Chondrocyte (in vitro differentiated cells): Measurements from ENCODE around the gene KLHL15. TPM values are rescaled to one million over a fixed set of nuclear protein-coding genes. Genes with fewer than 3 reads are reported as not detected.
"Not testable (repeated sequence)": the region's sequence is repeated elsewhere in the genome, so short reads cannot be mapped to it uniquely, and the experiment has no call there.

Experiments
- DNase-seq: peaks from one replicate; pipeline ENCODE4 v3.0.0; 2021; ENCODE audit warnings: mixed read lengths, low spot score
- H3K27ac Mint-ChIP-seq: one replicate; pipeline ENCODE4 v1.8.0; 2021; ENCODE audit warnings: mild to moderate bottlenecking, moderate library complexity, mixed read lengths; ENCODE audit not compliant: unreplicated experiment
- H3K27me3 Mint-ChIP-seq: 2 replicates; pipeline ENCODE4 v1.8.0; 2021; ENCODE audit warnings: low read depth, mixed read lengths
- H3K36me3 Mint-ChIP-seq: 2 replicates; pipeline ENCODE4 v1.8.0; 2021; ENCODE audit warnings: low read depth, mixed read lengths
- H3K4me1 Mint-ChIP-seq: 2 replicates; pipeline ENCODE4 v1.8.0; 2021; ENCODE audit warnings: low read depth, mild to moderate bottlenecking, mixed read lengths
- H3K4me3 Mint-ChIP-seq: one replicate; pipeline ENCODE4 v1.8.0; 2021; ENCODE audit warnings: mild to moderate bottlenecking, moderate library complexity, mixed read lengths; ENCODE audit not compliant: unreplicated experiment
- H3K9me3 Mint-ChIP-seq: 2 replicates; pipeline ENCODE4 v1.8.0; 2021; ENCODE audit warnings: low read depth, mixed read lengths
- long read RNA-seq: library from polyadenylated mRNA; stranded (forward); transcript quantifications from one replicate; pipeline ENCODE4 v2.0.0, GENCODE V29; 2021
- total RNA-seq: library from RNA; stranded (reverse); gene quantifications from 3 replicates; pipeline ENCODE4 v1.2.1, GENCODE V29; 2021
- TF ChIP-seq, protein P1 (sequence below): fragments of 200-600 bp; sonication (generic); IDR thresholded peaks from 2 replicates; pipeline ENCODE4 v1.5.0; 2021; ENCODE audit warnings: antibody characterized with exemption, mild to moderate bottlenecking, moderate library complexity

KLHL15 gene, protein sequence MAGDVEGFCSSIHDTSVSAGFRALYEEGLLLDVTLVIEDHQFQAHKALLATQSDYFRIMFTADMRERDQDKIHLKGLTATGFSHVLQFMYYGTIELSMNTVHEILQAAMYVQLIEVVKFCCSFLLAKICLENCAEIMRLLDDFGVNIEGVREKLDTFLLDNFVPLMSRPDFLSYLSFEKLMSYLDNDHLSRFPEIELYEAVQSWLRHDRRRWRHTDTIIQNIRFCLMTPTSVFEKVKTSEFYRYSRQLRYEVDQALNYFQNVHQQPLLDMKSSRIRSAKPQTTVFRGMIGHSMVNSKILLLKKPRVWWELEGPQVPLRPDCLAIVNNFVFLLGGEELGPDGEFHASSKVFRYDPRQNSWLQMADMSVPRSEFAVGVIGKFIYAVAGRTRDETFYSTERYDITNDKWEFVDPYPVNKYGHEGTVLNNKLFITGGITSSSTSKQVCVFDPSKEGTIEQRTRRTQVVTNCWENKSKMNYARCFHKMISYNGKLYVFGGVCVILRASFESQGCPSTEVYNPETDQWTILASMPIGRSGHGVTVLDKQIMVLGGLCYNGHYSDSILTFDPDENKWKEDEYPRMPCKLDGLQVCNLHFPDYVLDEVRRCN
- total RNA-seq: 13.7 to 15.5 TPM (median 13.9 TPM) in 3 replicates
- long read RNA-seq, partial matches to known transcripts: 11 of 16 reads
- long read RNA-seq, other reads (novel, unspliced or antisense): 5 of 16 reads

DNA sequence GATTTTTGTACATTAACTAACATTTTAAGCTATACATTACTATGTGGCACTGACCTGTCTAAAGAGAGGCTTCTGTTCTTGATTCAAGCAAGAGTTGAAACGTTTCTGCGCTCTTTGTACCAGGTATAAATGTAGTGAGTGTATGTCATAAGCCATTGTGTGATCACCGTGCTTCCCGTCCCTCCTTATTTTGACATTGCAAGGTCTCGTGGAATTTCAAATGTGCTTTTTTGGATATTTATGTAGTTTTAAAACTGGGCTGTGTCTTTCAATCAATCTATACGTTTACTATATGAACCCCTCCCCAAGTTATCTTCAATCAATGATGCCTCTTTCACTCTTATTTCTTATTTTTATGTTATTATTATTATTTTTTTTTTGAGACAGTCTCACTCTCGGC, at the start of gene KLHL15:
TSS of gene KLHL15 (minus strand) at position 101 of the 400 bp plus-strand sequence. CDS start 20,493 bp downstream, outside the sequence.
- peaks cover 15% of the 10 kb centered on the region for H3K4me1 Mint-ChIP-seq

DNA sequence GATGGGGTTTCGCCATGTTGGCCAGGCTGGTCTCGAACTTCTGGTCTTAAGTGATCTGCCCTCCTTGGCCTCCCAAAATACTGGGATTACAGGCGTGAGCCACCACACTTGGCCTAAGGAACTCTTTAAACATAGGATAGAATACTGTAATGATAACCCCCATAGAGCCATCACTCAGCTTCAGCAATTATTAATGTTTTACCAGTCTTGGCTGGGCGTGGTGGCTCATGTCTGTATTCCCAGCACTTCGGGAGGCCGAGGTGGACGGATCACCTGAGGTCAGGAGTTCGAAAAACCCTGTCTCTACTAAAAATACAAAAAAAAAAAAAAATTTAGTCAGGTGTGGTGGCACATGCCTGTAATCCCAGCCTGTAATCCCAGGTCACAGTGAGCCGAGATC, 42.9 kb upstream of the KLHL15 start:
- H3K4me3 Mint-ChIP-seq: no peak overlapping the region
- peaks cover 50% of the 10 kb centered on the region for H3K36me3 Mint-ChIP-seq
- H3K27me3 Mint-ChIP-seq: no peaks in the 10 kb centered on the region
- H3K9me3 Mint-ChIP-seq: no peaks in the 10 kb centered on the region
- H3K27ac Mint-ChIP-seq: no peak overlapping the region
- TF ChIP-seq, protein P1, sequence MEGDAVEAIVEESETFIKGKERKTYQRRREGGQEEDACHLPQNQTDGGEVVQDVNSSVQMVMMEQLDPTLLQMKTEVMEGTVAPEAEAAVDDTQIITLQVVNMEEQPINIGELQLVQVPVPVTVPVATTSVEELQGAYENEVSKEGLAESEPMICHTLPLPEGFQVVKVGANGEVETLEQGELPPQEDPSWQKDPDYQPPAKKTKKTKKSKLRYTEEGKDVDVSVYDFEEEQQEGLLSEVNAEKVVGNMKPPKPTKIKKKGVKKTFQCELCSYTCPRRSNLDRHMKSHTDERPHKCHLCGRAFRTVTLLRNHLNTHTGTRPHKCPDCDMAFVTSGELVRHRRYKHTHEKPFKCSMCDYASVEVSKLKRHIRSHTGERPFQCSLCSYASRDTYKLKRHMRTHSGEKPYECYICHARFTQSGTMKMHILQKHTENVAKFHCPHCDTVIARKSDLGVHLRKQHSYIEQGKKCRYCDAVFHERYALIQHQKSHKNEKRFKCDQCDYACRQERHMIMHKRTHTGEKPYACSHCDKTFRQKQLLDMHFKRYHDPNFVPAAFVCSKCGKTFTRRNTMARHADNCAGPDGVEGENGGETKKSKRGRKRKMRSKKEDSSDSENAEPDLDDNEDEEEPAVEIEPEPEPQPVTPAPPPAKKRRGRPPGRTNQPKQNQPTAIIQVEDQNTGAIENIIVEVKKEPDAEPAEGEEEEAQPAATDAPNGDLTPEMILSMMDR: no peak
- H3K4me1 Mint-ChIP-seq: no peaks in the 10 kb centered on the region
- no peak for DNase-seq

More for the DNA sequence above, at the start of gene KLHL15:
- H3K36me3 Mint-ChIP-seq: peaks cover 2% of the 10 kb centered on the region
- H3K9me3 Mint-ChIP-seq: no peaks in the 10 kb centered on the region
- H3K27ac Mint-ChIP-seq: peak within 1 kb of the TSS; percentile 99
- no peak for DNase-seq
- TF ChIP-seq, protein P1: no peak
- H3K4me3 Mint-ChIP-seq: peak within 1 kb of the TSS; percentile 87
- H3K27me3 Mint-ChIP-seq: no peaks in the 10 kb centered on the region

DNA sequence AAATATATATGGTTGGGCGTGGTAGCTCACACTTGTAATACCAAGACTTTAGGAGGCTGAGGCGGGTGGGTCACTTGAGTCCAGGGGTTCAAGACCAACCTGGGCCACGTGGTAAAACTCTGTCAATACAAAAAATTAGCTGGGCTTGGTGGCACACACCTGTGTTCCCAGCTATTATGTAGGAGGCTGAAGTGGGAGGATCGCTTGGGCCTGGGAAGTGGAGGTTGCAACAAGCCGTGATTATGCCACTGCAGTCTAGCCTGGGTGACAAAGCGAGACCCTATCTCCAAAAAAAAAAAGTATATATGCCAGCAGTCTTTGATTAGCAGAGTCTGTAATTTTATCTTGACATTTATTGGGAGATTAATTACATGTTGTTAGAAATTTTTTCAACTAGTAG, 36.5 kb upstream of the KLHL15 start:
- H3K27me3 Mint-ChIP-seq: no peaks in the 10 kb centered on the region
- H3K36me3 Mint-ChIP-seq: peaks cover 51% of the 10 kb centered on the region
- H3K27ac Mint-ChIP-seq: no peak overlapping the region
- H3K4me1 Mint-ChIP-seq: peaks cover 5% of the 10 kb centered on the region
- TF ChIP-seq, protein P1: no peak
- no peak for DNase-seq
- no peaks in the 10 kb centered on the region for H3K9me3 Mint-ChIP-seq
- no peak overlapping the region for H3K4me3 Mint-ChIP-seq

DNA sequence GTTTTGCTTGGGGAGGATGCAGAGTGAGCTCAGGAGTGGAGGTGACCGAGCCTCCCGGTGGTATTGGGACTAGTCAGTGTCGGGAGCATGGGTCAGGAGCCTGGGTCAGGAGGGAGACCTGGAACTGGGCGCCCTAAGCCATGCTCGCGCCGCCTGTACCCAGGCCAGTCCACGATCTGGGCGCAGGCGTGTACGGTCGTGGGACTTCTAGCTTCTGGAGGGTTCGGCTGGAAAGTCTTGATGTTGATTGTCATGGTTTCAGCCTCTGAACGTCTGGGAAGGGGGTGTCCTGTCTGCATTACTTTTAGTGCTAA, 28.0 kb upstream of the KLHL15 start:
- Mint-ChIP-seq H3K27ac (no peak overlapping the region), H3K4me1 (peaks cover 17% of the 10 kb centered on the region), H3K27me3 (no peaks in the 10 kb centered on the region), H3K4me3 (no peak overlapping the region), H3K9me3 (no peaks in the 10 kb centered on the region), H3K36me3 (peaks cover 12% of the 10 kb centered on the region)
- no peak for DNase-seq
- TF ChIP-seq, protein P1: no peak

DNA sequence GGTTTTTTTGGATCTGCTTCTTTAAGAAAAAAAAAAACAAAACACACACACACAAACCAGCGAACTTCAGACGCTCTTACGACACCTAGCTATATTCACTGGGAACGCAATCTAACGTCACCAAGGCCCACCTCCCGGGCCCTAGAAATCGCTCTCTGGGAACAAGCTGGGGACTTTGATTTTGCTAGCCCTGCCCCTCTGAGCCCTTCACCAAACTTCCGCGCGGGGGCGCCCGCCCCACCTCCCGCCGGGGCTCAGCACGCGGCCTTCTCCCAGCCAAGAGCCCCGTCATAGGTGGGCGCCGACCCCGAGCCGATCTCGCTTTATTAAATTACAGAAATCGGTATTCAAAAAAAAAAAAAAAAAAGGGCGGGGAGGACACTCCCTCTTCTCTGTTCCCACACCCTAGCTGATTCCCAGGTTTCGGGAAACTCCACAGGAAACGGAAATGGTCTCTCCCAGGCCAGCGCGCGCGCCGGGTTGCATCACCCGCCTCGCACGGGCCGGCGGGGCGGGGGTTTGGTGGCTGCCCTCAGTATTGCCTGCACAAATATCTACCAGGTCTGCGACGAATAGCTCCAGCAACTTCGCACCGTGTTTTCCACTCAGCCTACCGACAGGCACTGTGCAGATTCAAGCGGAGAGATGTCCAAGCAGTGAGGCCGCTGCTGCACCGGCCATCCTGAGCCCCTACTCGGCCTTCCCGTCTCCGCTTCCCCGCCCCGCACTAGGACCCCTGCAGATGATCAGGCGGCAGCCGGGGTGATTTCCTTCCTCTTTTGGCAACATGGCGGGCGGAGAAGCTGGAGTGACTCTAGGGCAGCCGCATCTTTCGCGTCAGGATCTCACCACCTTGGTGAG, 27.4 kb upstream of the KLHL15 start, which contains the start of gene EIF2S3:
TSS of gene EIF2S3 (plus strand) at position 775 of the 861 bp plus-strand sequence. CDS start at position 788, 13 bp downstream.
- Mint-ChIP-seq H3K27ac (no peak within 1 kb of the TSS), H3K4me3 (no peak within 1 kb of the TSS), H3K9me3 (no peaks in the 10 kb centered on the region)

DNA sequence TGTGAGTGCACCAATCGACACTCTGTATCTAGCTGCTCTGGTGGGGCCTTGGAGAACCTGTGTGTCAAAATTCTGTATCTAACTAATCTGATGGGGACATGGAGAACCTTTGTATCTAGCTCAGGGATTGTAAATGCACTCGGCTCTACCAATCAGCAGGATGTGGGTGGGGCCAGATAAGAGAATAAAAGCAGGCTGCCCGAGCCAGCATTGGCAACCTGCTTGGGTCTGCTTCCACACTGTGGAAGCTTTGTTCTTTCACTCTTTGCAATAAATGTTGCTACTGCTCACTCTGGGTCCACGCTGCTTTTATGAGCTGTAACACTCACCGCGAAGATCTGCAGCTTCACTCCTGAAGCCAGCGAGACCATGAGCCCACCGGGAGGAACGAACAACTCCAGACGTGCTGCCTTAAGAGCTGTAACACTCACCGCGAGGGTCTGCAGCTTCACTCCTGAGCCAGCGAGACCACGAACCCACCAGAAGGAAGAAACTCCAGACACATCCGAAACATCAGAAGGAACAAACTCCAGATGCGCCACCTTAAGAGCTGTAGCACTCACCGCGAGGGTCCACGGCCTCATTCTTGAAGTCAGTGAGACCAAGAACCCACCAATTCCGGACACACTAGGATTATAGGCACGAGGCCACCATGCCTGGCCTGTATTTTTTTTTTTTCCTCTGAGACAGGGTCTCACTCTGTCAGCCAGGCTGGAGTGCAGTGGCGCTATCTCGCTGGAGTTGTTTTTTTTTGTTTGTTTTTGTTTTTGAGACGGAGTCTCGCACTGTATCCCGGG, 23.7 kb upstream of the KLHL15 start:
- H3K4me3 Mint-ChIP-seq, H3K4me1 Mint-ChIP-seq, H3K27ac Mint-ChIP-seq, DNase-seq, H3K36me3 Mint-ChIP-seq, H3K27me3 Mint-ChIP-seq, H3K9me3 Mint-ChIP-seq: not testable (repeated sequence)

More for the DNA sequence above, 27.4 kb upstream of the KLHL15 start, which contains the start of gene EIF2S3:
- TF ChIP-seq, protein P1: peak; percentile 93
- peak; percentile 96 for DNase-seq
- Mint-ChIP-seq H3K4me1 (peaks cover 14% of the 10 kb centered on the region), H3K36me3 (peaks cover 8% of the 10 kb centered on the region), H3K27me3 (no peaks in the 10 kb centered on the region)

DNA sequence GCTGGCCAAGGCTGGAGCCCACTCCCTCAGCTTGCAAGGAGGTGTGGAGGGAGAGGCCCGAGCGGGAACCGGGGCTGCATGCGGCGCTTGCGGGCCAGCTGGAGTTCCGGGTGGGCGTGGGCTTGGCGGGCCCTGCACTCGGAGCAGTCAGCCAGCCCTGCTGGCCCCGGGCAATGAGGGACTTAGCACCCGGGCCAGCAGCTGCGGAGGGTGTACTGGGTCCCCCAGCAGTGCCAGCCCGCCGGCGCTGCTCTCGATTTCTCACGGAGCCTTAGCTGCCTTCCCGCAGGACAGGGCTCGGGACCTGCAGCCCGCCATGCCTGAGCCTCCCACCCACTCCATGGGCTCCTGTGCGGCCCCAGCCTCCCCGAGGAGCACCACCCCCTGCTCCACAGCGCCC, 22.7 kb upstream of the KLHL15 start:
- H3K4me3 Mint-ChIP-seq, H3K9me3 Mint-ChIP-seq, H3K27ac Mint-ChIP-seq, H3K27me3 Mint-ChIP-seq, H3K4me1 Mint-ChIP-seq, DNase-seq, H3K36me3 Mint-ChIP-seq: not testable (repeated sequence)
